NCI-H460 (cell line): ENCODE measurements around the gene ACY1. TPM values are rescaled to one million over a fixed set of nuclear protein-coding genes. Genes with fewer than 3 reads are reported as not detected.
"Not testable (repeated sequence)": the region's sequence is repeated elsewhere in the genome, so short reads cannot be mapped to it uniquely, and the experiment has no call there.

Experiments
- DNase-seq: peaks from one replicate; pipeline ENCODE4 v3.0.0-alpha.2; 2016; ENCODE audit warnings: low read depth; ENCODE audit errors: extremely low read depth
- total RNA-seq: library from RNA; depleted of rRNA; stranded (reverse); fragments of >200 nt; shearing (Covaris generic); gene quantifications from 2 replicates; pipeline ENCODE4 v1.2.3, GENCODE V29; 2014

ACY1 gene
- total RNA-seq, 1 experiment from 2014 or later = 38.8 TPM

- DNase-seq = no peak
Measured at GRCh38 chr3:52022323-52023100, 39.2 kb downstream of the ACY1 start.

- no peak for DNase-seq
Measured at GRCh38 chr3:52023101-52023770, 39.9 kb downstream of the ACY1 start.

- DNase-seq = no peak
Measured at GRCh38 chr3:52023860-52024764, 40.8 kb downstream of the ACY1 start.

- no peak for DNase-seq
Measured at GRCh38 chr3:52024765-52025452, 41.6 kb downstream of the ACY1 start.

GRCh38 chr3:52025453-52025852, 42.1 kb downstream of the ACY1 start:
- DNase-seq = no peak

- no peak for DNase-seq
Measured at GRCh38 chr3:52026041-52026440, 42.7 kb downstream of the ACY1 start.

- no peak for DNase-seq
Measured at GRCh38 chr3:52028572-52028971, 45.2 kb downstream of the ACY1 start.

- DNase-seq = no peak
Measured at GRCh38 chr3:52029053-52029452, 45.7 kb downstream of the ACY1 start.

GRCh38 chr3:52029535-52029934, 46.2 kb downstream of the ACY1 start:
- DNase-seq = no peak

GRCh38 chr3:52030714-52031310, 47.5 kb downstream of the ACY1 start:
- no peak for DNase-seq

- DNase-seq = no peak
Measured at GRCh38 chr3:52031896-52032295, 48.6 kb downstream of the ACY1 start.

- DNase-seq = no peak
Measured at GRCh38 chr3:52032702-52033408, 49.5 kb downstream of the ACY1 start.

- not testable (repeated sequence) for DNase-seq
Measured at GRCh38 chr3:52033748-52034147, 50.4 kb downstream of the ACY1 start.

- no peak for DNase-seq
Measured at GRCh38 chr3:52034212-52034611, 50.9 kb downstream of the ACY1 start.

- DNase-seq = no peak
Measured at GRCh38 chr3:52034651-52035050, 51.3 kb downstream of the ACY1 start.

GRCh38 chr3:52036222-52036694, 52.9 kb downstream of the ACY1 start:
- DNase-seq = no peak

- DNase-seq = no peak
Measured at GRCh38 chr3:52036829-52037228, 53.5 kb downstream of the ACY1 start.

GRCh38 chr3:52037291-52037690, 54.0 kb downstream of the ACY1 start:
- no peak for DNase-seq

- DNase-seq = no peak
Measured at GRCh38 chr3:52038227-52038626, 54.9 kb downstream of the ACY1 start.
